HG02884 (cell line): ENCODE measurements around the gene DAPK1.

Source experiments
- ATAC-seq: cut with Tn5 transposase; IDR thresholded peaks from one replicate; pipeline ENCODE4 v1.9.1; 2021; ENCODE audit warnings: mild to moderate bottlenecking, moderate library complexity; ENCODE audit not compliant: unreplicated experiment

DAPK1 gene

GRCh38 chr9:87516222-87516925 is 18.7 kb downstream of the DAPK1 start:
- no peak for ATAC-seq

GRCh38 chr9:87516926-87517290 is 19.2 kb downstream of the DAPK1 start:
- no peak for ATAC-seq

DNA sequence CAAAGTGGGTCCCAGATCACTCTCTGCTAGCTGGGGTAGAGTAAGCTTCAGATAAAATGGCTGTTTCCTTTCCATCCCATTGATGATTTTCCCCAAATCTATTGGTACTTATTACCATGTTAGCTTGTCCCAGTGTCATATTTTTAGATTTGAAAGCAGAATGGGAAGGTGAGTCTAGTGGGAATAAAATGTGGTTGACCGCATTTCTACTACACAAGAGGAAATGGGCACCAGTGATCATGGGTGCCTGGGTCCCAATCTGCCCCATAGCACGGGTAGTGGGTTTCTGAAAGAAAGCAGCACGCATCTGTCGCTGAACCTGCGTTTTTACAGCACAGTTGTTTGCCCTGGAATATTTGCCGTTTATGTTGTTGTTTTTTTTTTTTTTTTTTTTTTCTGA is 20.1 kb downstream of the DAPK1 start:
- no peak for ATAC-seq

DNA sequence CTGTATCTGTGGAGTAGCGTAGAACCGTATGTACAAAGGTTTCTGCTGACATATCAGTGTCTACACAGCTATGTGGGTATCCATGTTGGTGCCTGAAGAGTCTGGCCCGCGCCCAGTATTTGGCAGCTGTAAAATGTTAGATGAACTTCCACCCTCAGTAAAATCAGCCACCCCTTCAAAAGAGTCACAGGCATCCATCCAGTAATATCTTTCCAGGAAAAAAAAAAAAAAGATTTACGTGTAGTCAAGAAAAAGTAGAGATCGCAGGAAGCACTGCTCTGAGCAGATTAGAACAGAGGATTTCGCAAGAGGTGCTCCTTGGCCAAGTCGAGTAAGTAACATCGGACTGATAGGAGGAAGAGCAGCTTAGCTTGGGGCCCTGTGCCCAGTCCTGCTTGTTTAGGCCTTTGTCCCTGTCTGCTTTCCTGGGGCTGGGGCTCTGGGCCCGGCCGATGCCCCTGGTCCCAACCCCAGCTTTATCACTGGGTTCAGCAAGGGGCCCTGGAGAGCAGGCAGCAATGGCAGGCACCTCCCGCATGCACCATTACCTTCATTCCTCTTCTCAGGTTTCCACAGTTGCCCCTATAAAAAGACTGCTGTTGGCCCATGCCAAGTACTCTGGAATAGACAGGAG is 21.2 kb downstream of the DAPK1 start:
- no peak for ATAC-seq

DNA sequence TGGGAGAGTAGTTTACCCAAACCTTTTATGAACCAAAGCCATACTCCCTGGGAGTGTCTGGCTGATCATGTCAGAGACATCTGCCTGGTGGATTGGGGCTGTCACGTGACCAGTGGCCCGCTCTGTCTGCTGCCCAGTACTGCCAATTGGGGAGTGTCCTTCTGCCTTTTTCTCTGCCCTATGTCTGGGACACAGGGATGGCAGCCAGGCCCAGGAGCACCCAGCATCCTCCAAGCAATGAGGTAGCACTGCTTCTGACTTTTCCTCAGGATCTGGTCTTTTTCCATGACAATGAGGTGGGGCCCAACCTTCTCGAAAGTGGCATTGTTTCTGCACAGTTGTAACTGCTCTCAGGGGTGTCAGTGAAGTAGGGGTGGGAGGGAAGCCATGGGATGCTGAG is 21.8 kb downstream of the DAPK1 start:
- ATAC-seq = no peak

- no peak for ATAC-seq
Measured at GRCh38 chr9:87520172-87520683, 22.6 kb downstream of the DAPK1 start.

- ATAC-seq = no peak
Measured at GRCh38 chr9:87521834-87522233, 24.2 kb downstream of the DAPK1 start.

- no peak for ATAC-seq
Measured at GRCh38 chr9:87524061-87524460, 26.4 kb downstream of the DAPK1 start.

DNA sequence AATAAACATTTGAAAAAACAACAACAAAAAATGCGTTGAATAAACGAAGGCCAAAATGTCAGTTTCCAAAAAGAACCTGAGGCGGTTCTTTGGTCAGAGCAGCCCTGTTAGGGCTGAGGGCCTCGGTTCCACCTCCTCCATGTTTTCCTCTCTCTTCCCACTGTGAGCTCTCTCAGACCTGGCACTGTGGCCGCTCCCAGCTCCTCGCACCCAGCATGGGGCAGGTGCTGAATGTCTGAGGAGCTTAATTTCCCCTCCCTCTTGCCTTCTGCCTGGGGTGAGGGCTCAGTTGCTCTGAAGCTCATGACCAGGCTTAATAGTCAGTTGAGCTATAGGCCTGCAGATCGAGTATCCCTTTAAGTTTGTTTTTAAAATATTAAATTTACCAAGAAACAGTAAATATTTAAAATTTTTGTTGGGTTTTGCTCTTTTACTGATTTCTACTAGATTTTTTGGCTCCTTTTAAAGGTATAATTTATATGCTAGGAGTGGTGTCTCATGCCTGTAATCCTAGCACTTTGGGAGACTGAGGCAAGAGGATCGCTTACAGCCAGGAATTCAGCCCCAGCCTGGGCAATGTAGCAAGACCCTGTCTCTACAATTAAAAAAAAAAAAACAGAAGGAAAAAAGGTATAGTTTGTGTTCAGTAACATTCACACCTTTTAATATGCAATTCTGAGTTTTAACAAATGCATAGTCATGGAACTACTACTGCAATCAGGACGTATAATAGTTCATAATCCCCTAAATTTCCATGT is 28.1 kb downstream of the DAPK1 start:
- ATAC-seq = no peak

GRCh38 chr9:87527211-87527916 is 29.7 kb downstream of the DAPK1 start:
- no peak for ATAC-seq

GRCh38 chr9:87528969-87529368 is 31.3 kb downstream of the DAPK1 start:
- ATAC-seq = no peak

GRCh38 chr9:87529671-87530070 is 32.0 kb downstream of the DAPK1 start:
- no peak for ATAC-seq

- ATAC-seq = no peak
Measured at GRCh38 chr9:87530716-87531115, 33.0 kb downstream of the DAPK1 start.

- no peak for ATAC-seq
Measured at GRCh38 chr9:87531370-87532295, 34.0 kb downstream of the DAPK1 start.

DNA sequence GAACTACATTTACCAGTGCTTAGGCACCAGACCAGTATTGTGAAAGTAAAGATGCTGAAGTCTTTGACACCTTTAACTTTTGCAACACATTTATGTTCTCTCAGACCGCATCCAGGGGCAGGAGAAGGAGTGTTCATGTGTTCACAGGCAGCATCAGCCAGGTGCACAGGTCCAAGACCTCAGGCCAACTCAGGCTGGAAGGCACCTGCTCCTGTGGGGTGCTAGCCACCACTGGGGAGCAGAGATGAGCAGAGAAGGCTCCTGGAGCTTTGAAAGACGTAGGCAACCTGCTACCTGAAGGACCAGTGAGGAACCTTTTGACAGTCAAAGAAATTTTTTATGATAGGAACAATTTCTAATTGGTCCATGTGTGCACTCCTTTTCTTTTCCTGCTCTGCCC is 35.6 kb downstream of the DAPK1 start:
- ATAC-seq = no peak

GRCh38 chr9:87534036-87534435 is 36.4 kb downstream of the DAPK1 start:
- no peak for ATAC-seq

DNA sequence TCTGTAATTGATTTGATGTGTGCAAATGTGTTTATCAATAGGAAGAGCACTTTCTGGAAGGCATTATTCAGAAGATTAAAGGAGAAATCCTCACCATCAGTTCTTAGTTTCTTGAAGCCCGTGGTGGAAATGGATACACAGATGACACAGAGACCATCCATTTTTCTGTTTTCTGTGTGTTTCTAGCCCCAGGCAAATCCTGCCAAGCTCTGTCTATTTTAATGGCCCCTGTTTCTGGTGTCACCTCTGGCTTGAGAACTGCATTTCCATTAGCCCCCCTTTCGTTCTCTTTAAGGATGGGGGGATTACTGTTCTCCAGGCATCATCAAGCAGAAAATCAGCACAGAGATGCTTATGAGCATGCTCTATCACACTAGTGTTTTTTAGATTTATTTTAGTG is 37.3 kb downstream of the DAPK1 start:
- no peak for ATAC-seq

DNA sequence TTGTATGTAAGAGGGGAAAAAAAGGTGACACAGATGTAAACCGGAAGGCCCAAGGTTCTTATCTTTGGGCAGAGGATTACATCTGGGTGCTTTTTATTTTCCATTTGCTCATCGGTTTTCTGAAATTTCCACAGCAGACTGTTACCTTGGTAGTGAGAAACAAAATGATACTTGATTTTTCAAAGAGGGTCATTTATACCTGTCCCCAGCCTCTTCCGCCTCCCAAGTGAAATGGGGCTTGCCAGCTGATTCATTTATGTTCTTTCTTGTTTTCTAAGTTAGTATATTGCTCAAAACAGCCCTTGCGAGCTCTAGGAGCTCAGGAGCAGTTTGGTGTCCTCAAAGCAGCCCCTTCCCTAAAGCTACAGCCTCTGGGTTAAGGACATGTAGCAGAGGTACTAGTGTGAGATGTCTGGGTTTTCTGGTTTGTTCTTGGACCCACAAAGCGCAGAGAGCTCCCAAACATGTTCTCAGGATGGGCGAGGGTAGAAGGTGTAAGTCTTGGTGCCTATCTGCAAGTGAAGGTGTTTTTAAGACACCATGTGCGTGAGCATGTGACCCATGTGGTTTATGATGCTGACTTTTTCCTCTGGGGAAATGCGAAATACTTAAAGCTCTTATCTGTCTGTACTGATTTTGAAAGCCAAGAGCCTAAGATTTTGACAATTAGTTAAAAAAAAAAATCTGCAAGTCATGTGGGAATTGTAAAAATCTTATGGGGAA is 38.3 kb downstream of the DAPK1 start:
- ATAC-seq = peak; percentile 72

- no peak for ATAC-seq
Measured at GRCh38 chr9:87537625-87538024, 40.0 kb downstream of the DAPK1 start.
